GM23248 (cell line): ENCODE results near the gene EOLA1. TPM values are rescaled to one million over a fixed set of nuclear protein-coding genes. Genes with fewer than 3 reads are reported as not detected.
"Not testable (repeated sequence)": the region's sequence is repeated elsewhere in the genome, so short reads cannot be mapped to it uniquely, and the experiment has no call there.

Experiments
- DNase-seq: peaks from one replicate; pipeline ENCODE4 v3.0.0-alpha.2; 2015
- H2AFZ ChIP-seq: fragments of 200-600 bp; sonication (generic); 2 replicates; pipeline ENCODE4 v1.6.1; 2016; ENCODE audit warnings: antibody characterized with exemption
- H3F3A ChIP-seq: fragments of 200-600 bp; sonication (generic); 2 replicates; pipeline ENCODE4 v1.6.1; 2016; ENCODE audit warnings: mild to moderate bottlenecking, antibody characterized with exemption, mixed run types; ENCODE audit not compliant: insufficient read depth
- H3K27ac ChIP-seq: fragments of 200-600 bp; sonication (generic); 2 replicates; pipeline ENCODE4 v1.5.1; 2016; ENCODE audit warnings: mild to moderate bottlenecking
- H3K27me3 ChIP-seq: fragments of 200-600 bp; sonication (generic); replicated peaks from 2 replicates; pipeline ENCODE4 v1.6.1; 2016; ENCODE audit warnings: mild to moderate bottlenecking; ENCODE audit not compliant: insufficient read depth
- H3K36me3 ChIP-seq: fragments of 200-600 bp; sonication (generic); 2 replicates; pipeline ENCODE4 v1.6.1; 2016; ENCODE audit warnings: low read depth, mild to moderate bottlenecking
- H3K4me1 ChIP-seq: fragments of 200-600 bp; sonication (generic); 2 replicates; pipeline ENCODE4 v1.6.1; 2016; ENCODE audit warnings: mild to moderate bottlenecking; ENCODE audit not compliant: insufficient read depth
- H3K4me2 ChIP-seq: fragments of 200-600 bp; sonication (generic); one replicate; pipeline ENCODE4 v1.6.1; 2016; ENCODE audit warnings: mild to moderate bottlenecking; ENCODE audit not compliant: unreplicated experiment
- H3K4me3 ChIP-seq: fragments of 200-600 bp; sonication (generic); 2 replicates; pipeline ENCODE4 v1.5.1; 2016; ENCODE audit warnings: mild to moderate bottlenecking
- H3K79me2 ChIP-seq: fragments of 200-600 bp; sonication (generic); 2 replicates; pipeline ENCODE4 v1.6.1; 2016; ENCODE audit warnings: mild to moderate bottlenecking; ENCODE audit not compliant: insufficient read depth
- H3K9ac ChIP-seq: fragments of 200-600 bp; sonication (generic); 2 replicates; pipeline ENCODE4 v1.6.1; 2016; ENCODE audit warnings: mild to moderate bottlenecking
- H3K9me2 ChIP-seq: fragments of 200-600 bp; sonication (generic); 2 replicates; pipeline ENCODE4 v1.6.1; 2016; ENCODE audit warnings: mixed run types, mild to moderate bottlenecking, moderate library complexity; ENCODE audit not compliant: insufficient read depth
- H3K9me3 ChIP-seq: fragments of 200-600 bp; sonication (generic); one replicate; pipeline ENCODE4 v1.6.1; 2017; ENCODE audit warnings: low read depth
- H4K20me1 ChIP-seq: fragments of 200-600 bp; sonication (generic); 2 replicates; pipeline ENCODE4 v1.6.0; 2016; ENCODE audit not compliant: insufficient read depth
- EZH2 ChIP-seq: fragments of 200-600 bp; sonication (generic); IDR thresholded peaks from 2 replicates; pipeline ENCODE4 v1.6.1; 2018; ENCODE audit warnings: antibody characterized with exemption, mild to moderate bottlenecking; ENCODE audit not compliant: insufficient read depth, poor library complexity, severe bottlenecking
- EZH2phosphoT487 ChIP-seq: fragments of 200-600 bp; sonication (generic); IDR thresholded peaks from 2 replicates; pipeline ENCODE4 v1.6.1; 2018; ENCODE audit warnings: antibody characterized with exemption, moderate library complexity, mild to moderate bottlenecking, low read depth; ENCODE audit not compliant: insufficient read depth
- WGBS, 2 experiments: methylation state at CpG; one replicate each; pipeline ENCODE4 v1.1.6; 2015 to 2017; ENCODE audit warnings: low lambda C conversion rate in 2 of 2, low coverage in 1 of 2; ENCODE audit errors: missing lambda C conversion rate in 2 of 2; 5-methylcytosine and 5-hydroxymethylcytosine counted together
- in situ Hi-C: fragments of 300-500 bp; cut with MboI; formaldehyde crosslinking; loops from 2 replicates; pipeline ENCODE4 v1.15.0; 2020
- polyA plus RNA-seq: library from polyadenylated mRNA; unstranded; fragments of >200 nt; fragmentation: Nextera tagmentation; extraction: Ambion mirVana; gene quantifications from 2 replicates; pipeline ENCODE4 v1.2.1, GENCODE V29; 2016
- total RNA-seq: library from RNA; depleted of rRNA; stranded (reverse); fragments of >200 nt; shearing (Covaris generic); gene quantifications from 2 replicates; pipeline ENCODE4 v1.2.3, GENCODE V29; 2014

The EOLA1 gene
- total and polyA plus RNA-seq, 2 experiments from 2014 or later = 10.4 to 12.0 TPM

GRCh38 chrX:149518236-149518635 is 22.6 kb upstream of the EOLA1 start:
- Histone ChIP-seq H3K9ac (no peak overlapping the region), H3K4me1 (no peaks in the 10 kb centered on the region), H3F3A (no peaks in the 10 kb centered on the region), H2AFZ (no peak overlapping the region), H3K9me2 (no peaks in the 10 kb centered on the region), H4K20me1 (no peaks in the 10 kb centered on the region), H3K36me3 (no peaks in the 10 kb centered on the region), H3K9me3 (no peaks in the 10 kb centered on the region), H3K27ac (no peak overlapping the region), H3K4me3 (no peak overlapping the region), H3K27me3 (no peaks in the 10 kb centered on the region), H3K79me2 (no peaks in the 10 kb centered on the region), H3K4me2 (no peak overlapping the region)
- WGBS, 2 experiments = 90 to 91% methylated on average over 7 of the region's 7 CpGs
- in situ Hi-C loops = no loop called here
- no peak for TF ChIP-seq EZH2
- no peak for DNase-seq

- H4K20me1 ChIP-seq, H3K27ac ChIP-seq, H3K9ac ChIP-seq, H3K4me2 ChIP-seq, H3K36me3 ChIP-seq, H3F3A ChIP-seq, H2AFZ ChIP-seq, in situ Hi-C loops, H3K79me2 ChIP-seq, H3K9me3 ChIP-seq, H3K27me3 ChIP-seq, H3K4me1 ChIP-seq, H3K4me3 ChIP-seq, H3K9me2 ChIP-seq: not testable (repeated sequence)
- DNase-seq = peak; percentile 53
- 60 to 63% methylated on average over 3 of the region's 3 CpGs for WGBS, 2 experiments
Measured at GRCh38 chrX:149520636-149521277, 20.1 kb upstream of the EOLA1 start.

GRCh38 chrX:149521438-149521837 is 19.4 kb upstream of the EOLA1 start:
- H3K27me3 ChIP-seq = no peaks in the 10 kb centered on the region
- H3K36me3 ChIP-seq = no peaks in the 10 kb centered on the region
- no peaks in the 10 kb centered on the region for H3F3A ChIP-seq
- H3K4me2 ChIP-seq = no peak overlapping the region
- 8 to 14% methylated on average over 9 of the region's 9 CpGs for WGBS, 2 experiments
- TF ChIP-seq EZH2phosphoT487 (no peak), EZH2 (no peak)
- no peak overlapping the region for H3K9ac ChIP-seq
- no peak overlapping the region for H3K27ac ChIP-seq
- no peak overlapping the region for H2AFZ ChIP-seq
- no peaks in the 10 kb centered on the region for H4K20me1 ChIP-seq
- H3K4me1 ChIP-seq = no peaks in the 10 kb centered on the region
- no peaks in the 10 kb centered on the region for H3K9me3 ChIP-seq
- no peaks in the 10 kb centered on the region for H3K79me2 ChIP-seq
- no peak for DNase-seq
- in situ Hi-C loops = no loop called here
- no peak overlapping the region for H3K4me3 ChIP-seq
- no peaks in the 10 kb centered on the region for H3K9me2 ChIP-seq

GRCh38 chrX:149522916-149523315 is 17.9 kb upstream of the EOLA1 start:
- in situ Hi-C loops = no loop called here
- WGBS, 2 experiments = 82 to 87% methylated on average over 2 of the region's 2 CpGs
- Histone ChIP-seq H3K27ac (no peak overlapping the region), H3K4me1 (no peaks in the 10 kb centered on the region), H3K36me3 (no peaks in the 10 kb centered on the region), H3K79me2 (no peaks in the 10 kb centered on the region), H2AFZ (no peak overlapping the region), H3K4me2 (no peak overlapping the region), H3F3A (no peaks in the 10 kb centered on the region), H4K20me1 (no peaks in the 10 kb centered on the region), H3K4me3 (no peak overlapping the region), H3K27me3 (no peaks in the 10 kb centered on the region), H3K9me2 (no peaks in the 10 kb centered on the region), H3K9me3 (no peaks in the 10 kb centered on the region), H3K9ac (no peak overlapping the region)
- TF ChIP-seq EZH2phosphoT487 (no peak), EZH2 (no peak)
- DNase-seq = no peak

GRCh38 chrX:149525389-149525788 is 15.4 kb upstream of the EOLA1 start:
- in situ Hi-C loops, H3K36me3 ChIP-seq, H3K27me3 ChIP-seq, H3K79me2 ChIP-seq, H3K4me3 ChIP-seq, H4K20me1 ChIP-seq, H3K9me2 ChIP-seq, H3K4me1 ChIP-seq, H3K4me2 ChIP-seq, H2AFZ ChIP-seq, H3K9me3 ChIP-seq, H3F3A ChIP-seq: not testable (repeated sequence)
- Histone ChIP-seq H3K27ac (0 out of 2 replicates have a peak overlapping the region, but pooled peaks have one; percentile 27), H3K9ac (peak overlapping the region; percentile 47; the same call in 1 of the 2 replicates)
- DNase-seq = peak; percentile 69
- WGBS, 2 experiments = 0% methylated on average over 2 to 3 of the region's 10 CpGs

- H3K4me1 ChIP-seq, in situ Hi-C loops, H3K79me2 ChIP-seq, H3K27me3 ChIP-seq, H3K9me3 ChIP-seq, H3K4me3 ChIP-seq, H4K20me1 ChIP-seq, H2AFZ ChIP-seq, H3K36me3 ChIP-seq, H3K9me2 ChIP-seq, H3K4me2 ChIP-seq, DNase-seq, H3F3A ChIP-seq: not testable (repeated sequence)
- H3K9ac ChIP-seq = peak overlapping the region; percentile 47; the same call in 1 of the 2 replicates
- 0 out of 2 replicates have a peak overlapping the region, but pooled peaks have one; percentile 27 for H3K27ac ChIP-seq
- 53 to 77% methylated on average over 3 to 5 of the region's 5 CpGs for WGBS, 2 experiments
Measured at GRCh38 chrX:149525903-149526302, 14.9 kb upstream of the EOLA1 start.

- H3K4me3 ChIP-seq, H3K9me3 ChIP-seq, H3K27me3 ChIP-seq, H2AFZ ChIP-seq, H3K79me2 ChIP-seq, H3K36me3 ChIP-seq, in situ Hi-C loops, H4K20me1 ChIP-seq, DNase-seq, H3K9ac ChIP-seq, H3K9me2 ChIP-seq, H3K27ac ChIP-seq, H3F3A ChIP-seq, H3K4me1 ChIP-seq, H3K4me2 ChIP-seq: not testable (repeated sequence)
- 88 to 100% methylated on average over 1 to 4 of the region's 13 CpGs for WGBS, 2 experiments
Measured at GRCh38 chrX:149526318-149527033, 14.3 kb upstream of the EOLA1 start.
